Measurements from ENCODE around the gene TCEAL9. TPM values are rescaled to one million over a fixed set of nuclear protein-coding genes. Genes with fewer than 3 reads are reported as not detected.
"Not testable (repeated sequence)": the region's sequence is repeated elsewhere in the genome, so short reads cannot be mapped to it uniquely, and the experiment has no call there.

Gene TCEAL9
- total and polyA plus RNA-seq, 7 donors: 3.4 to 15.1 (median 9.1) TPM

- 65 to 85% (median 79%) methylated on average over 2 of the region's 2 CpGs for WGBS, 3 donors
- DNase-seq (no peak), ATAC-seq (no peak)
- no peak overlapping the region for H3K27ac ChIP-seq
- H3K9me3 ChIP-seq: no peaks in the 10 kb centered on the region
- H3K4me3 ChIP-seq: no peak overlapping the region
- TF ChIP-seq, protein P1, sequence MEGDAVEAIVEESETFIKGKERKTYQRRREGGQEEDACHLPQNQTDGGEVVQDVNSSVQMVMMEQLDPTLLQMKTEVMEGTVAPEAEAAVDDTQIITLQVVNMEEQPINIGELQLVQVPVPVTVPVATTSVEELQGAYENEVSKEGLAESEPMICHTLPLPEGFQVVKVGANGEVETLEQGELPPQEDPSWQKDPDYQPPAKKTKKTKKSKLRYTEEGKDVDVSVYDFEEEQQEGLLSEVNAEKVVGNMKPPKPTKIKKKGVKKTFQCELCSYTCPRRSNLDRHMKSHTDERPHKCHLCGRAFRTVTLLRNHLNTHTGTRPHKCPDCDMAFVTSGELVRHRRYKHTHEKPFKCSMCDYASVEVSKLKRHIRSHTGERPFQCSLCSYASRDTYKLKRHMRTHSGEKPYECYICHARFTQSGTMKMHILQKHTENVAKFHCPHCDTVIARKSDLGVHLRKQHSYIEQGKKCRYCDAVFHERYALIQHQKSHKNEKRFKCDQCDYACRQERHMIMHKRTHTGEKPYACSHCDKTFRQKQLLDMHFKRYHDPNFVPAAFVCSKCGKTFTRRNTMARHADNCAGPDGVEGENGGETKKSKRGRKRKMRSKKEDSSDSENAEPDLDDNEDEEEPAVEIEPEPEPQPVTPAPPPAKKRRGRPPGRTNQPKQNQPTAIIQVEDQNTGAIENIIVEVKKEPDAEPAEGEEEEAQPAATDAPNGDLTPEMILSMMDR (IDR thresholded peaks at IDR 0.05): no peak
- peaks cover 0 to 5% (median 0%) of the 10 kb centered on the region in 3 donors for H3K27me3 ChIP-seq (ENCODE audit: insufficient read depth in 3 of 3, low read length in 2 of 3)
- intact Hi-C loops (cut with DNase I): no loop called here
- no peaks in the 10 kb centered on the region for H3K36me3 ChIP-seq (ENCODE audit: insufficient read depth in 1 of 2, low read depth in 1 of 2)
- H3K4me1 ChIP-seq: no peaks in the 10 kb centered on the region
Measured at GRCh38 chrX:103384672-103385071, 28.4 kb downstream of the TCEAL9 start.

DNA sequence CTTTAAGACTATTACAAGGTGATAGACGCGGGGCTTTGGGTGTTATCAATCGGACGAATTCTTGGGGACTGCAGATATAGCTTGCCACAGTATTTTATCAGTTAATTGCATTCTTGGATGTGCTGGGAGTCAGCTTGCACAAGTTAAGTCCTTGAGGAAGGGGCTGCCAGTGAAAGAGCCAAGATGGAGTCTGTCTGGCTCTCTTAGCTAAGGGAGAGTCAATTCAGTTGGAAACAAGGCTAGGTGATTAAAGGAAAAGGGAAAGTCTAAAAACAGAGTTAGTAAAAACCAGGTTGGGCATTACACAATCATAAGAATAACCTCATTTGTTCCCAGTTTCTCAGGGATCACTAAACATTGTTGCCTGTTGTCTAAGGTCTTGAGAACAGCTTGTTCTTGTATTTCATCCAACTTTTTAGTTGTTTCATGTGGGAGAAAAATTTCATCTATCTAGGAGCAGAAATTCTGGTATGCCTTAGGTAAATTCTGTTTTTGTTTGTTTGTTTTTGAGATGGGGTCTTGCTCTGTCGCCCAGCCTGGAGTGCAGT is 29.1 kb downstream of the TCEAL9 start:
- H3K4me1 ChIP-seq; DNase-seq; ATAC-seq; intact Hi-C loops (cut with DNase I); H3K36me3 ChIP-seq (ENCODE audit: insufficient read depth in 1 of 2, low read depth in 1 of 2); H3K27ac ChIP-seq; H3K4me3 ChIP-seq; H3K9me3 ChIP-seq: not testable (repeated sequence)
- H3K27me3 ChIP-seq (ENCODE audit: insufficient read depth in 3 of 3, low read length in 2 of 3): peaks cover 0 to 11% (median 0%) of the 10 kb centered on the region in 3 donors
- WGBS, 3 donors: 83 to 90% (median 90%) methylated on average over 5 of the region's 5 CpGs

DNA sequence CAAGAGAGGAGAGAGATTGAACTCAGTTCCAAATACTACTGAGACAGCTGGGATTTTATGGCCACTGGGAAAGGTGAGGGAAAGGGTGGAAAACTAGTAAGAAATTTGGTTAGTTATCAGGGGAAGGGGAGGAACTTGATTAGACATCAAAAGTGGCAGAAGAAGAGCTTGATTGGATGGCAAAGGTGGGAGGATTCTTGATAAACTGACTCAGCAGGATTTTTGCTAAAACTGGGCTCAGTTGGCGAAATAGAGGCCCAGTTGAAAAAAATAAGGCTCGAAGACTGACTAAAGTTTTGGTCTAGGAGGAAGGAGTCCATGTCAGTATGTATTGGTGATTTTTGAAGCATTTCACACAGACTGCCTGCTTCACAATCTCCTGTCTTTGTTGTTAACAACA is 30.0 kb downstream of the TCEAL9 start:
- intact Hi-C loops (cut with DNase I): no loop called here
- Histone ChIP-seq H3K27me3 (ENCODE audit: insufficient read depth in 3 of 3, low read length in 2 of 3) (peaks cover 0 to 16% (median 0%) of the 10 kb centered on the region in 3 donors), H3K4me1 (no peaks in the 10 kb centered on the region), H3K27ac (no peak overlapping the region), H3K4me3 (no peak overlapping the region), H3K36me3 (ENCODE audit: insufficient read depth in 1 of 2, low read depth in 1 of 2) (no peaks in the 10 kb centered on the region), H3K9me3 (no peaks in the 10 kb centered on the region)
- TF ChIP-seq, protein P1 (IDR thresholded peaks at IDR 0.05): no peak
- ATAC-seq (no peak), DNase-seq (no peak)
- WGBS, 3 donors: 72 to 96% (median 88%) methylated on average over 2 of the region's 2 CpGs

DNA sequence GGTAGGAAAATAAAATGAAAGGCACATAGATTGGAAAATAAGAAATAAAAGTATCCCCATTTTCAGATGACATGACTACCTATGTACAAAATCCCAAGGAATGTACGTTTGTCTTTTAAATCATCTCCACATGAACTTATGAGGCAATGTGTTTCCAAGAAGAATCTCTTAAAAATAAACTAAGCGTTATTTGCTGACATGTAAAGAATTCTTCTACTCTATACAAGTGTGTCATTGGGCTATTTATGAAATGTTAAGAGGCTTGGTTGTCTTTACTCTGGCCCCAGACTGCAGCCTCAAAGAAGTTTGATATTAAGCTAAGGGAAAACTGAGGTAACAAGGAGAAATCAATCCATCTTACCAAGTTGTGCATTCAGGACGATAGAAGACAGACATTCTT is 37.2 kb downstream of the TCEAL9 start:
- ATAC-seq (no peak), DNase-seq (no peak)
- Histone ChIP-seq H3K9me3 (no peaks in the 10 kb centered on the region), H3K4me3 (no peak overlapping the region), H3K27ac (no peak overlapping the region), H3K4me1 (no peaks in the 10 kb centered on the region), H3K27me3 (ENCODE audit: insufficient read depth in 3 of 3, low read length in 2 of 3) (peaks cover 0 to 35% (median 0%) of the 10 kb centered on the region in 3 donors), H3K36me3 (ENCODE audit: insufficient read depth in 1 of 2, low read depth in 1 of 2) (no peaks in the 10 kb centered on the region)
- intact Hi-C loops (cut with DNase I): no loop called here
- 58 to 82% (median 72%) methylated on average over 3 of the region's 3 CpGs for WGBS, 3 donors
- TF ChIP-seq, protein P1 (IDR thresholded peaks at IDR 0.05): no peak

DNA sequence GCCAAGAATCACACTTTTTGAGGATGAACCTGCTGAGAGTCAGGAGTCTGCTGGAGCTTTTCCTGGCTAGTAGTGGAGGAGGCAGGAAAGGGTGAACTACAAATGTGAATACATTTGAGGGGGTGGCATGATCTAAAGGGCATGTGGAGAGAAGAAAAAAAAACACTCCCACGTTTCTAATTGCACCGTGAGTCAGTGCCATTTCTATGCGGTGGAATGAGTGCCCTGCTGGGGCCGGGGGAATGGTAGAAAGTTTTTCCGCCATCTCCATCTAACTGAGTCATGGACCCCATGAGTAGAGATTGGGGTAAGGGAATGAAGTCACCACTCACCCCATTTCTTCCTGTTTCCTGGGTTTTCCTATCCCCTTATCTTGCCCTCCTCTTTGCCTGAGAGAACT is 39.9 kb downstream of the TCEAL9 start:
- peaks cover 0 to 27% (median 0%) of the 10 kb centered on the region in 3 donors for H3K27me3 ChIP-seq (ENCODE audit: insufficient read depth in 3 of 3, low read length in 2 of 3)
- TF ChIP-seq, protein P1 (IDR thresholded peaks at IDR 0.05): no peak
- H3K36me3 ChIP-seq (ENCODE audit: insufficient read depth in 1 of 2, low read depth in 1 of 2): no peaks in the 10 kb centered on the region
- H3K4me1 ChIP-seq: no peaks in the 10 kb centered on the region
- intact Hi-C loops (cut with DNase I): no loop called here
- H3K9me3 ChIP-seq: no peaks in the 10 kb centered on the region
- DNase-seq (no peak), ATAC-seq (no peak)
- H3K4me3 ChIP-seq: no peak overlapping the region
- WGBS, 3 donors: 69 to 72% (median 72%) methylated on average over 5 of the region's 5 CpGs
- no peak overlapping the region for H3K27ac ChIP-seq

All from psoas muscle (tissue), 8 donors.